ENCODE data around the gene HTR3A. TPM values are rescaled to one million over a fixed set of nuclear protein-coding genes. Genes with fewer than 3 reads are reported as not detected.

The HTR3A gene
- total RNA-seq, 1 experiment from 2014 or later = 0.21 TPM

- in situ Hi-C loops (cut with HindIII; ENCODE audit: low pct_unique_long_range_greater_than_20kb, low sequenced_read_pairs) = no loop called here
- ChIA-PET CTCF (interaction anchor here (1.2 kb wide), 1 partner anchor 10 kb away, joined by 3 read pairs; no protein-coding TSS in a partner anchor), POLR2A (no interaction called here)
- Histone ChIP-seq H3K4me3 (ENCODE audit: low read depth in 2 of 2, low read length in 2 of 2) (no peak overlapping the region), H3K9me3 (ENCODE audit: control insufficient read depth, insufficient read depth, low read depth, low read length) (no peaks in the 10 kb centered on the region), H3K27ac (ENCODE audit: low read length) (no peak overlapping the region), H3K36me3 (ENCODE audit: control insufficient read depth, insufficient read depth, low read length) (no peaks in the 10 kb centered on the region), H3K27me3 (ENCODE audit: control insufficient read depth, insufficient read depth, low read length) (peaks cover 12% of the 10 kb centered on the region), H3K4me1 (ENCODE audit: control insufficient read depth, insufficient read depth, low read length) (no peaks in the 10 kb centered on the region)
- ATAC-seq (no peak), DNase-seq (ENCODE audit: low read depth, low spot score) (no peak)
- TF ChIP-seq POLR2AphosphoS5 (IDR thresholded peaks at IDR 0.05; ENCODE audit: low read depth, low read length) = no peak
- no peak for TF ChIP-seq CTCF (IDR thresholded peaks at IDR 0.05)
- TF ChIP-seq SIN3A (IDR thresholded peaks at IDR 0.05; ENCODE audit: borderline replicate concordance, insufficient read depth, low read depth, low read length) = no peak
- BruUV-seq (replicated peaks) = no TSS peak
- intact Hi-C loops (cut with micrococcal nuclease; ENCODE audit: unreplicated experiment) = no loop called here
Observed at GRCh38 chr11:113984781-113985180, 9.9 kb downstream of the HTR3A start.

- Histone ChIP-seq H3K4me1 (ENCODE audit: control insufficient read depth, insufficient read depth, low read length) (no peaks in the 10 kb centered on the region), H3K9me3 (ENCODE audit: control insufficient read depth, insufficient read depth, low read depth, low read length) (no peaks in the 10 kb centered on the region), H3K4me3 (ENCODE audit: low read depth in 2 of 2, low read length in 2 of 2) (no peak overlapping the region), H3K27ac (ENCODE audit: low read length) (no peak overlapping the region), H3K27me3 (ENCODE audit: control insufficient read depth, insufficient read depth, low read length) (peaks cover 11% of the 10 kb centered on the region), H3K36me3 (ENCODE audit: control insufficient read depth, insufficient read depth, low read length) (no peaks in the 10 kb centered on the region)
- in situ Hi-C loops (cut with HindIII; ENCODE audit: low pct_unique_long_range_greater_than_20kb, low sequenced_read_pairs) = no loop called here
- no TSS peak for BruUV-seq (replicated peaks)
- no peak for TF ChIP-seq SIN3A (IDR thresholded peaks at IDR 0.05; ENCODE audit: borderline replicate concordance, insufficient read depth, low read depth, low read length)
- ATAC-seq = no peak
- intact Hi-C loops (cut with micrococcal nuclease; ENCODE audit: unreplicated experiment) = no loop called here
- DNase-seq (ENCODE audit: low read depth, low spot score) = no peak
- ChIA-PET POLR2A (no interaction called here), CTCF (interaction anchor here (1.2 kb wide), 1 partner anchor 9 kb away, joined by 3 read pairs; no protein-coding TSS in a partner anchor)
Observed at GRCh38 chr11:113985906-113986305, 11.0 kb downstream of the HTR3A start.

- POLR2A ChIA-PET = no interaction called here
- intact Hi-C loops (cut with micrococcal nuclease; ENCODE audit: unreplicated experiment) (no loop called here), in situ Hi-C loops (cut with HindIII; ENCODE audit: low pct_unique_long_range_greater_than_20kb, low sequenced_read_pairs) (no loop called here)
- CTCF ChIA-PET = interaction anchor here (1.2 kb wide), 1 partner anchor 8 kb away, joined by 3 read pairs; no protein-coding TSS in a partner anchor
- no peaks in the 10 kb centered on the region for H3K36me3 ChIP-seq (ENCODE audit: control insufficient read depth, insufficient read depth, low read length)
- peaks cover 11% of the 10 kb centered on the region for H3K27me3 ChIP-seq (ENCODE audit: control insufficient read depth, insufficient read depth, low read length)
- no TSS peak for BruUV-seq (replicated peaks)
- TF ChIP-seq REST (IDR thresholded peaks at IDR 0.05; ENCODE audit: insufficient read depth in 1 of 2, low read depth in 2 of 2, low read length in 1 of 2) (no peak), CTCF (IDR thresholded peaks at IDR 0.05) (no peak)
- H3K27ac ChIP-seq (ENCODE audit: low read length) = no peak overlapping the region
- H3K4me1 ChIP-seq (ENCODE audit: control insufficient read depth, insufficient read depth, low read length) = no peaks in the 10 kb centered on the region
- no peak overlapping the region for H3K4me3 ChIP-seq (ENCODE audit: low read depth in 2 of 2, low read length in 2 of 2)
- ATAC-seq = no peak
- H3K9me3 ChIP-seq (ENCODE audit: control insufficient read depth, insufficient read depth, low read depth, low read length) = no peaks in the 10 kb centered on the region
- DNase-seq (ENCODE audit: low read depth, low spot score) = no peak
Observed at GRCh38 chr11:113986351-113987140, 11.6 kb downstream of the HTR3A start.

Data from Panc1 (cell line).